Middle frontal gyrus (tissue), 1 donor: ENCODE results near the gene WDR59.
"Not testable (repeated sequence)": the region's sequence is repeated elsewhere in the genome, so short reads cannot be mapped to it uniquely, and the experiment has no call there.

ENCODE experiments used
- DNase-seq: peaks from one replicate; pipeline ENCODE4 v3.0.0-alpha.2; 2015; ENCODE audit warnings: low spot score; ENCODE audit errors: extremely low spot score

Gene WDR59, protein sequence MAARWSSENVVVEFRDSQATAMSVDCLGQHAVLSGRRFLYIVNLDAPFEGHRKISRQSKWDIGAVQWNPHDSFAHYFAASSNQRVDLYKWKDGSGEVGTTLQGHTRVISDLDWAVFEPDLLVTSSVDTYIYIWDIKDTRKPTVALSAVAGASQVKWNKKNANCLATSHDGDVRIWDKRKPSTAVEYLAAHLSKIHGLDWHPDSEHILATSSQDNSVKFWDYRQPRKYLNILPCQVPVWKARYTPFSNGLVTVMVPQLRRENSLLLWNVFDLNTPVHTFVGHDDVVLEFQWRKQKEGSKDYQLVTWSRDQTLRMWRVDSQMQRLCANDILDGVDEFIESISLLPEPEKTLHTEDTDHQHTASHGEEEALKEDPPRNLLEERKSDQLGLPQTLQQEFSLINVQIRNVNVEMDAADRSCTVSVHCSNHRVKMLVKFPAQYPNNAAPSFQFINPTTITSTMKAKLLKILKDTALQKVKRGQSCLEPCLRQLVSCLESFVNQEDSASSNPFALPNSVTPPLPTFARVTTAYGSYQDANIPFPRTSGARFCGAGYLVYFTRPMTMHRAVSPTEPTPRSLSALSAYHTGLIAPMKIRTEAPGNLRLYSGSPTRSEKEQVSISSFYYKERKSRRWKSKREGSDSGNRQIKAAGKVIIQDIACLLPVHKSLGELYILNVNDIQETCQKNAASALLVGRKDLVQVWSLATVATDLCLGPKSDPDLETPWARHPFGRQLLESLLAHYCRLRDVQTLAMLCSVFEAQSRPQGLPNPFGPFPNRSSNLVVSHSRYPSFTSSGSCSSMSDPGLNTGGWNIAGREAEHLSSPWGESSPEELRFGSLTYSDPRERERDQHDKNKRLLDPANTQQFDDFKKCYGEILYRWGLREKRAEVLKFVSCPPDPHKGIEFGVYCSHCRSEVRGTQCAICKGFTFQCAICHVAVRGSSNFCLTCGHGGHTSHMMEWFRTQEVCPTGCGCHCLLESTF

DNA sequence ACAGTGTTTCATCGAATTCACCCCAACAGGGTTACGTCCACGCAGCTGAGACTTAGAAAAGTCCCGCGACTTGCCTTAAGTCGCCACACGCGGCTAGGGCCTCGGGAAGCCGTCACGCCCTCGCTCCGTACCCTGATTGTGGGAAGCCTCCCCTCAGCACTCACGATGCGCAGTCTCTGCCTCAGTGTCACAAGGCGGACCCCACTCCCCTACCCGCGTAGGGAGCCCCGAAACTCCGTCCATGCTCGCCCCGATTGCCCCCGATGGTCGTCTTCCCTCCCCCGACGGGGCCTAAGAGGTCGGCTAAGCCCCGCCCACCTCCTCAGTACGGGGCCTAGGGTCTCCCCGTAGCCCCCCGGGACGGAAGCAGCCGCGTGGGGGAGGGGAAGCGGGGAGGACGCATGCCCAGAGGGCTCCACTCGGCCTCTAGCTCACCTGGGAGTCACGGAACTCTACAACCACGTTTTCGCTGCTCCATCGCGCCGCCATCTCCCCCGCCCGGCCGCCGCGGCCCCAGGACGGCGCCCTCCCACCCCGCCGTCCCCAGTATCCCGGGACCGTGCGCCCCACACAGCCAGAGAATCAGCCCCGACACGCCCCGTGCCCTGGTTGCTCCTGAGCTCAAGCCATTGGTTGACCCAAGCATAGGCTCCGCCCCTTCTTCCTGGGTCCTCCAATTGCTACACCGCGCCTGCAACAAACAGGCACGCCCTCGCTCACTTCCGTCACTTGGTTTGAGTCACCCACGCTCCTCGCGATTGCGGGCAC, at the start of gene WDR59:
Gene WDR59 (minus strand): TSS at position 595 of the 768 bp plus-strand sequence. CDS start 106 bp downstream, at position 489.
- peak; percentile 98 for DNase-seq

DNA sequence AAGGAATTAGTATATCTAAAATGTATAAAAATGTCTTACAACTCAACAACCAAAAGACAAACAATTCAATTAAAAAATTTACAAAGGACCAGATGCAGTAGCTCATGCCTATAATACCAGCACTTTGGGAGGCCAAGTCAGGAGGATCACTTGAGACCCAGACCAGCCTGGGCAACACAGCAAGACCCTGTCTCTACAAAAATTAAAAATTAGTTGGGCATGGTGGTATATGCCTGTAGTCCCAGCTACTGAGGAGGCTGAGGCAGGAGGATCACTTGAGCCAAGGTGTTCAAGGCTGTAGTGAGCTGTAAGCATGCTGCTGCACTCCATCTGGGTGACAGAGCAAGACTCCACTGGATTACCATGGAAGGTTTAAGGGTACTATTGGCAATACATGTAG, 47.7 kb upstream of the WDR59 start:
- DNase-seq = no peak

DNA sequence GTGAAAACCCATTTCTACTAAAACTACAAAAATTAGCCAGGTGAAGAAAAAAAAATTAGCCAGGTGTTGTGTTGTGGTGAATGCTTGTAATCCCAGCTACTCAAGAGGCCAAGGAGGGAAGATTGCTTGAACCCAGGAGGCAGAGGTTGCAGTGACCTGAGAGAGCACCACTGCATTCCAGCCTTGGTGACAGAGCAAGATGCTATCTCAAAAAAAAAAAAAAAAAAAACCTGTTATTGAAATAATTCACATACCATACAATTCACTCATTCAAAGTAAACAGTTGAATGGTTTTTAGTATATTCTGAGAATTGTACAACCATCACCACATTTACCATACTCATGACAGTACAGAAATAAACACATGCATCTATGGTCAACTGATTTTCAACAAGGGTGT, 44.9 kb upstream of the WDR59 start:
- DNase-seq = no peak

DNA sequence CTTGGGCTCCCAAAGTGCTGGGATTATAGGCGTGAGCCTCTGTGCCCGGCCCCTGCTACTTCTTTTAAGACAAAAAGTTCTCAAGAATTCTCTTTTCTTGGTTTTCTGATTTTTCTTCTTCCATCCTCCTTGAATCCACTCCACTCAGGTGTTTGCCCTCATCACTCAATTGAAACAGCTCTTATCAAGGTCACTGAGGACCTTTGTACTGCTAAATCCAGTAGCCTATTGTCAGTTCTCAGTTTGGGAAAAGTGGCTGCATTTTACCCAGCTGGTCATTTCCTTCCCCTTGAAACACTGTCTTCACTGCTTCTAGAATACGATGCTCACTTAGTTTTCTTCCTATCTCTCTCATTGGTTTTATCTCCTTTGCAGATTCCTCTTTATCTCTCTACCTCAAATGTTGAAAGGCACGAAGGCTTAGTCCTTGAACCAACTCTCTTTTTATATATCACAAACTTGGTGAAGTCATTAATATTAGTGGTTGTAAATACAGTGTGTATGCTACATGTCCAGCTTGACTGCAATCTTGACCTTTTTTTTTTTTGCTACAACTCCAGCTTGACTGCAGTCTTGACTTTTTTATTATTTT, 43.7 kb upstream of the WDR59 start:
- DNase-seq = no peak

DNA sequence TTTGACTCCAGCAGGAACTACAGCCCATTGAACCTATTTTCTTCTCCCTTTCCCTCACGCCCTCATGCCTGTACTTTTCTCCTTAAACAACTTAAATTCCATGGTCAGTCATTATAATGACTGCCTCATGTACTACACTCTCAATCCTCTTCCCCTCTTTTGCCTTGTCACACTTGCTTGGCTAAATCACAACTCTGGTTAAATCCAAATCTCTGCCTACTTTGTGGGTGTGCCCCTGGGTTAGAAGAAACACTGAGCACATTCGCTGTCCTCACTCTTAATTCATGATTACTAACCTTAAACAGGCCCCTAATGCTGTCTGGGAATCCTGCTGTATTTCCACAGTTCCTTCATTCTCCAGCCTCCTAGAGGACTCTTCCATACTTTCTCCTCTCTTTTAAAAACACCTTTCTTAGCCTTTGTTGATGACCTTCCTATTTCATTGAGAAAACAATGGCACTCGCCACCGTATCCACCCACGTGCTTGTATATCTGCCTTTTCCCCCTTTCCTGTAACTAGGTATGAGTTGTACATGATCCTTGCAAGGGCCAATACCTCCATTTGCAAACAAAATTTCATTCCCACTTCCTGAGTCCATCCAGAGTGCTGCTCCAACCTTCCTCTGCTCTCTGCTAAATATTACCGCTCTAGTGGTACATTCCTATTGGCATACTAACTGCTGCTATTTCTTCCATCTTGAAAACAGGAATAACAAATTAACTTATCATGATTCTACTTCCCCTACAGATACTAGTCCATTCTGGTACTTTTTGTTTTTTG, 42.8 kb upstream of the WDR59 start:
- no peak for DNase-seq

DNA sequence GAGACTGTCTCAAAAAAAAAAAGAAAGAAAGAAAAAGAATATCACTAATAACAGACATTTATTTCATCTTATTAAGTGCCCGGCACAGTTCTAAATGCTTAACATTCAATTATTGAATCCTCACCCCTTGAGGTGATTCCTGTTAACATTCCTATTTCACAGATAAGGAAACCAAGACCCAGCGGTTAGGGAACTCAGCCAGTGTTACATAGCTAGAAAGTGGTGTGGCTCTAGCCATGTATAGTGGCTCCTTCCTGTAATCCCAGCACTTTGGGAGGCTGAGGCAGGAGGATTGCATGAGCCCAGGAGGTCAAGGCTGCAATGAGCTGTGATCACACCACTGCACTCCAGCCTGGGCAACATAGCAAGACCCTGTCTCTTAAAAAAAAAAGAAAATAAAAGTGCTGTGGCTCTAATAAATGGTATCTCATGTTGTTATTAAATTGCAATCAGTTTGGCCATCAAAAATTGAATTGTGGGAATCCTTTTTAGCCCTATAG, 42.0 kb upstream of the WDR59 start:
- DNase-seq = no peak

DNA sequence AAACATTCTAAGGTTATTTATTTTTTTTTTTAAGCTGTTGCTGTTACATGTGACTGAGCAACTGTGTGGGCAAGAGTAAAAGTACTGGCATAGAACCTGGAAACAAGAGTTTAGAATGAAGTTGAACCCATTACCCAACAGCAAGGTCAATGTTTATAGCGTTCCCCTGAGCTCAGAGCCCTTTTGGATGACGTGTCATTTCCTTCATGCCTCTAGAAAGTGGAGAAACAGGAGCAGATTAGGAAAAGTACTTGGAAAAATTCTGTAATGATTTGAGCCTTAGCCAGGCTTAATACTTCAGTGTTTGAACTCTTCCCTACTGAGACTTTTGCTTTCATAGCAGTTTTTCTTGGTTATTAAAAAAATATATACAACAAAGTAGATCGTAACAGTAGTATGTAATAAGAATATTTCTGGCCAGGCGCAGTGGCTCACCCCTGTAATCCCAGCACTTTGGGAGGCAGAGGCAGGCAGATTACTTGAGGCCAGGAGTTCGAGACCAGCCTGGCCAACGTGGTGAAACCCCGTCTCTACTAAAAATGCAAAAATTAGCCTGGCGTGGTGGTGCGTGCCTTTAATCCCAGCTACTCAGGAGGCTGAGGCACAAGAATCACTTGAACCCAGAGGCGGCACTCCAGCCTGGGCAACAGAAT, 41.4 kb upstream of the WDR59 start:
- not testable (repeated sequence) for DNase-seq

DNA sequence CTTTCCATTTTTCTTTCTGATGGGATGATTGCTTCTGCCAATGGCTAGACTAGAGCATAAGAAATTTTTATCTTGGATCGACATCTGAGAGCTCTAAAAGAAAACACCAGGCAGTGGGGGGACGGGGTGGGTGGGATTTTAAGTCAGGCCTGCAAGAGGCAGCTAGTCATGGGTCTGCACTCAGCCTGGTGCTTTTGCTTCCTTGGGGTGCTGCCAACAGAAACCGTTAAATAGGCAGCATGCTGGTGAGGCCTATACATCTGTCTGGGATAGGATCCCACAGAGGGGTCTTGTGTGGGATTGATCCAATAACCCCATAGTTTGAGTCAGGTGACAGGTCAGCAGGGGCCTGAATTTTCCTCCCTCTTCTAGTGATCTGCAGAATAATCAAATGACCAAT, 40.8 kb upstream of the WDR59 start:
- DNase-seq = no peak

DNA sequence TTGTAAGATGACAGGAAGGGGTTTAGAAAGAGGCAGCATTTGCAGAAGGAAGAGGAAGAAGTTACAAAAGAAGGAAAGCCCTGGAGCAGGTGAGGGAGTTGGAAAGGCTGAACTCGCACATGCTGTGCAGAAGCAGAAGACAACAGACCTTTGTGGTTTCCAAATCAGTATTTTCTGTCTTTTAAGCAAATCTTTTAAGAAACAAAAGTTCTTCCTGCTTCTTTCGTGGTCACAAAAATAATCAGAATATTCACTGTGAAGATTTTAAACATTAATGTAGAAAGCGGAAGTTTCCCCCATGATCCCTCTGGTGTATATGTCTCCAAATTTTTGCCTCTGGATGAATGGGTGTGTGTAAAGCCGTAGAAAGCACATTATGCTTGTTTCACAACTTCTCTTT, 39.7 kb upstream of the WDR59 start:
- DNase-seq = no peak

DNA sequence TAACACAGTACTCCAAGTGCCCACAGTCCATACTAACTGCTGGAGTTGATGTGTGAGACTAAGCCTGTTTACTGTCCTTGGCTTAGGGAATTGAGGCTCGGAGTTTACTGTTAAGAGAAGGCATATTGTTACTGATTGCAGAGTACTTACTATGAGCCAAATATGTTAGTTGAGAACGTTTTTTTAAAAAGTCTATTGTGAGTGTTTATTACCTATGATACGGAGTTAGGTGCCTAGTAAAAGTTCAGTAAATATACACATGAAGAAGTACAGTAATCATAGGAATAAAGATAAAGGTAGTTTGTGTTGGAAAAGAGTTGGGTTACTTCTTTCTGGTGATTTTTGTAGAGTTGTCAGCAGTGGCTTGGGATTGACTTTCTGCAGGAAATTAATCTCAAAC, 39.3 kb upstream of the WDR59 start:
- no peak for DNase-seq

DNA sequence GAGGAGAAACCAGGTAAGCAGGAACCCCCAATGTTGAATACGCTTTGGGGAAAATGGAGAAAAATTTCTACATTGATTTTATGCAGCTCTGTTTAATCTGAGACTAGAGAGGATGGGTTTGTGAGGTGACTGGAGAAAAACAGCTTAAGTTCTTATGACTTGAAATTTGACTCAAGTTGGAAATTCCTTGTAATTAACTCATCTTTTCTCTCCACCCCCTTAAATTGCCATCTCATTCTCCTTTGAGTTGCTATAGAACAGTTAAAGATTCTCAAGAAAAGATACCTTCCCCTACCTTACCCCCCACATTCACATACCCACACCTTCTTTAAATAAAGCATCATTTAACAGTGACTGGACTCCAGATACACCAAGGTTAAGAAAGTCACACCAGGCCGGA, 38.1 kb upstream of the WDR59 start:
- no peak for DNase-seq

DNA sequence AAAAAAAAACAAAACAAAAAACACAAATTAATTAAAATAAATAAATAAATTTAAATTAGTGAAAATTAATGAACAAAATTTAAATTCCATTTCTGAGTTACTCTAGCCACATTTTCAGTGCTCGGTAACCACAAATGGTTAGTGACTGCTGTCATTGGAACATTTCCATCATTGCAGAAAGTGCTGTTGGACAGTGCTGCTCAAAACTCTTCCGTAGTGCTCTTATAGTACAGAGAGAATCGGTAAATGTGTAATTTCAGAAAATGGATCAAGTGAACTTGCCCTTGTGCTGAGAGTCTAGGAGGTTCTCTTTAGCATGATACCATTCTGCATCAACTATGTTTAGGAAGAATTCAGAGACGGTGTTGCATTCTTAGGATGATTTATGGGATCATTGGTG, 37.6 kb upstream of the WDR59 start:
- no peak for DNase-seq

DNA sequence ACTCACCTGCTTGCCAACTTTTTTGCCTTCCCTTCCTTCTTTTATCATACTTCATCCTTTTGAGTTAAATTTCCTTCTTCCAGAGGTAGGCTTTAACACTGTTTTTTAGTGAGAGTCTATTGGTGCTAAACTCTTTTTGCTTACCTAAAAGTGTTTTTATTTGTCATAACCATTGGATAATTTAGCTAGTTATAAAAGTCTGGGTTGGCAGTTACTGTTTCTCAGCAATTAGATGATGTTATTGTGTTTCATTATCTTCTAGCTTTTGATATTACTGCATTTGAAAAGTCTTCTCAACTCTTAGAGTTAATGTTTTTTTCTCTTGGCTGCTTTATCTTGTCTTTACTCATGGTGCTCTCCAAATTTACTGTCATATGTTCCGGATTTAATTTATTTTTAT, 36.5 kb upstream of the WDR59 start:
- DNase-seq = no peak

DNA sequence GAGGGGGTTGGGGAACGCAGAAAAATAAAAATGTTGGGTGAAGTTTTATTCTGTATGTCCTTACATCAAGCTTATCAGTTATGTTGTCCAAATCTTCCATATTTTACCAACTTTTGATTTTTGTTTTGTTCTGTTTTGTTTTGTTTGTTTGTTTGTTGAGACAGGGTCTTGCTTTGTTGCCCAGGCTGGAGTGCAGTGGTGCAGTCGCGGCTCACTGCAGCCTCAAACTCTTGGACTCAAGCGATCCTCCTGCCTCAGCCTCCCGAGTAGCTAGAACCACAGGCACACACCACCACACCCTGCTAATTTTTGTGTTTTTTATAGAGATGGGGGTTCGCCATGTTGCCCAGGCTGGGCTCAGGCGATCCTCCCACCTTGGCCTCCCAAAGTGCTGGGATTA, 34.7 kb upstream of the WDR59 start:
- no peak for DNase-seq

DNA sequence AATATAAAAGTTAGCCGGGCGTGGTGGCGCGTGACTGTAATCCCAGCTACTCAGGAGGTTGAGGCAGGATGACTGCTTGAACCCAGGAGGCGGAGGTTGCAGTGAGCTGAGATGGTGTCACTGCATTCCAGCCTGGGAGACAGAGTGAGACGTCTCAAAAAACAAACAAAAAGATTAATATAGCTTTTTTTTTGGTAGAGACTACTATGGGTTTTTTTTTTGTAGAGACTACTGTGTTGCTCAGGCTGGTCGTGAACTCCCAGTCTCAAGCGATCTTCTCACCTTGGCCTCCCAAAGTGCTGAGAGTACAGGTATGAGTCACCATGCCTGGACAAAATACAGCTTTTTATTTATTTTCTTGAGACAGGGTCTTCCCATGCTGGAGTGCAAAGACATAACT, 34.1 kb upstream of the WDR59 start:
- DNase-seq = no peak

DNA sequence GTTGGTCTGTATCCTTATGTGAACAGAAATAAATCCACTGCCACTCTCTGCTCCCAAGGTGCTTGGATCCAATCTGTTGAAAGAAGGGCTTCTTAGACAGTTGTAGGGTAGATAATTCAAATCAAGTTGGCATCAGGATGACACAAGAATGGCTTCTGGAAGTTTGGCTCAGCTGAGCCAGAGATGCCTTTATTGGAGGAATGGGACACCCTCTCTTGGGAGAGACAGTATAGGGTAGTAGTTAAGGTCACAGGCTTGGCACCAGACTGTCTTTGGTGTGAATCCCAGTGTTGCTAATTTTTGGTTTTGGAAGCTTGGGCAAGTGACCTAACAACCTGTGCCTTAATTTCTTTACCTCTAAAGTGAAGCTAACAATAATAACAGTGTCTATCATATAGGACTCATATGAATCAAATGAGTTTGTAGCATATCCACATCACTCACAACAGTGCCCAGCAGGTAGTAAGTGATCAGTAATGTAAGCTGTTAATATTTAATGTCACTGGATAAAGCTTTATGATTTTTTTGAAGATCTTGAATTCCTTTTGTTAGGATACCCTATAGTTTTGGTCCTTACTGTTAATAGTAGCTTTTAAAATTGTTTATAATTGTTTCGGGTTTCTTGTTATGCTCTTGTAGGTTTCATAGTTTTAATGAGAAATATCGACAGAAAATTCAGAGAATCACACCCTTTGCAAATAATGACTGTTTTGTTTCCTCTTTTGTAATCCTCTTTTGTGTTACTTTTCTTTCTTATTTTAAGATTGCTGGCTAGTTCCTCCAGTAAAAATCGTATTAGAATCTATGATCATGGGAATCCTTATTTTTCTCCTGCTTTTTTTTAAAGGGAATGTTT, 33.0 kb upstream of the WDR59 start:
- DNase-seq = no peak

DNA sequence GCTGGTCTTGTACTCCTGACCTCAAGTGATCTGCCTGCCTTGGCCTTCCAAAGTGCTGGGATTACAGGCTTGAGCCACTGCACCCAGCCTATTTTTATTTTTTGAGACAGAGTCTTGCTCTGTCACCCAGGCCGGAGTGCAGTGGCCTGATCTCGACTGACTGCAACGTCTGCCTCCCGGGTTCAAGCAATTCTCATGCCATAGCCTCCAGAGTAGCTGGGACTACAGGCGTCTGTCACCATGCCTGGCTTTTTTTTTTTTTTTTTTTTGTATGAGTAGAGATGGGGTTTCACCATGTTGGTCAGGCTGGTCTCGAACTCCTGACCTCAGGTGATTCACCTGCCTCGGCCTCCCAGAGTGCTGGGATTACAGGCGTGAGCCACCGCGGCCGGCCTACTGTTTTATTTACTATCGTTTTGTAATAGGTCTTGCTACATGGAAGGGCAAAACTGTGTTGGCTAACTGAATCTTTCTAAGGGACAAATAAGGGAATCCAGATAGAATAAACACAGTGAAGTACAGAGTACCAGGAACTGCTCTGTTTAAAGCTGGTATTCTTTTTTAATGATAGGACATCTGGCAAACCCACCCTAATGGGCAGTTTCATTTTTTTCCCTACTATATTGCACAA, 31.6 kb upstream of the WDR59 start:
- not testable (repeated sequence) for DNase-seq

DNA sequence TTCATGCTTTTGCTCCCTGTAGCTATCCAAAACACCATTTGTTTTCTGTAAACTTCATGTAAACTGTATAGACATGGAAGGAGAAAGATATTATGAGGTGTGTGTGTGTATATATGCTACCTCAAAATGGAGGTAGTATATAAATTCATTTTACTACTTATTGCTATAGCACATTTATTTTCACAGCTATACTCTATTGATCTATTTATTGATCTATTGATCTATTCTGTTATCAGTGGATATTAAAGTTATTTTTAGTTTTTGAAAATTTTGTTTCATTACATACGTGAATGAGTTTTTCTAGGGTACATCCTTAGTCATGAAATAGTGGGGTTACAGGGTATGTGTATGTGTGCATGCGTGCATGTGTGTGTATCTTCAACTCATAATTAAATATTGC, 29.4 kb upstream of the WDR59 start:
- DNase-seq = no peak
